Activated CD8-positive, alpha-beta memory T cell treated with anti-CD3 and anti-CD28 coated beads for 24 hours (primary cell): Measurements from ENCODE around the gene NDUFS8.

Source experiments
- DNase-seq: peaks from one replicate; pipeline ENCODE4 v3.0.0-alpha.2; 2020

NDUFS8 gene

DNA sequence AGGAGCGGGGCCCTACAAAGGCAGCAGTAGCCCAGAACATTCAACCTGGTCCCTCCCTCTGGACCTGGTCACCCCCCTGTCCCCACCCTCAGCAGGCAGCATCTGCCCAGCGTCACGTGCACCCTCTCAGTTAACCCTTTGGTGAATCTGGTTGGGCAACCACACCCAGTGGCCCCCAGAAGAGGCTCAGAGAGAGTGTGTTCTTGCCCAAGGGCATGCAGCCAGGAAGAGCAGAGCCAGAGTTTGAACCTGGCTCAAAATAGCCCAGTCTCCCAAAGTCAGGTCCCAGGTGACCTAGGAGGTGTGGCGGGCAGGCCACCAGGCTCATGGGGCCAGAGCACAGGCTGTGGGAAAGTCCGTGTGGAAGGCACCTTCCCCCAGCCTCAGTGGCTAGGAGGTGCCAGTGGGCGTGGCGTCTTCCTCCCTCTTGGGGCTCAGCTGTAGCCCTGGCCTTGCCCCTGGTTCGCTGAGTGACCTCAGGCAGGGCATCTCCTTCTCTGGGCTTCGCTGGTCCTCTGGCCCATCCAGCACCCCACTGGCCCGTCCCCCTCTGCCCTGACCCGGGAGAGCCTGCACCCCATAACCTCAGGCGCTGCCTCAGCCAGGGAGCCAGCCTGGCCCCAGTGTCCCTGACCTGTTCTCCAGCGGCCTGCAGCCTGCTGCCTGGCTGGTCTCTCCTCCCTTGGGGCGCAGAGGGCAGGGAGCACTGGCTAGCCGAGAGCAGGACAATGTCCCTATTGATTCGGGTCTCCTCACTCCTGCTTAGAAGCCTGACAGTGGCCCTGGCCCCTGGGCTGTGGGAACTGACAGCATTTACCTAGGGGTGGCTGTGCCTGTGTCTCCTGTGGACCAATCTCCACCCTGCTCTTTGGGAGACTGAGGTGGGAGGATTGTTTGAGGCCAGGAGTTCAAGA lies 13.3 kb upstream of the NDUFS8 start:
- no peak for DNase-seq

DNA sequence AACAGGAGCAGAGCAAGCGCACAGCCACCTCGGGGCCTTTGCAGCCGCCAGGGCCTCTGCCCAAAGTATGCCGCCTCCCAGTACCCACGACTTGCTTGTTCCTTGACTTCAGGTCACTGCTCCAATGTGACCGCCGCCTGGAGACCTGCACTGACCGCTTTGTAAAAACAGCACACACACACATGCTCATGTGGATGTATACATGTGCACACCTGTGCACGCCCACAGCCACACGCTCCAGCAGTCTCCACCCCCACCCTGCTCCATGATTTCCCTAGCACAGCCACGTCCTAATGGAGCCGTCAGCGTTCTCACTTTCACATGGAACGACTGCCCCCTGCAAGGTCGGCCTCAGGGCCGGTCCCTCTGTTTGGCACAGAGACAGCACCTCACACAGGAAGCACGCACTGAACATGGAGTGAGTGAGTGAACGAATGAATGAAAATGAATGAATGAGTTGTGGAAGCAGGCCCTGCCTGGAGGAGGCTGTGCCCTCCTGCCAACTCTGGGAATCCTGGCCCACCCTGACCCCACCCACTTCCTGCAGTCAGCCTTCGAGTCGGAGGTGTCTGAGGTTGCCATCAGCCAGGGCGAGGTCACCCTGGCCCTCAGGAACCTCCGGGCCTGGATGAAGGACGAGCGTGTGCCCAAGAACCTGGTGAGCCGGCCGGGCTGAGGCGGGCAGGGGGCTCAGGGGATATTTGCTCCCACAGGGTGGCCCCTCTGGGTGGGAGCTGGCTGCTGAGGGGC lies 12.3 kb upstream of the NDUFS8 start:
- DNase-seq = no peak

DNA sequence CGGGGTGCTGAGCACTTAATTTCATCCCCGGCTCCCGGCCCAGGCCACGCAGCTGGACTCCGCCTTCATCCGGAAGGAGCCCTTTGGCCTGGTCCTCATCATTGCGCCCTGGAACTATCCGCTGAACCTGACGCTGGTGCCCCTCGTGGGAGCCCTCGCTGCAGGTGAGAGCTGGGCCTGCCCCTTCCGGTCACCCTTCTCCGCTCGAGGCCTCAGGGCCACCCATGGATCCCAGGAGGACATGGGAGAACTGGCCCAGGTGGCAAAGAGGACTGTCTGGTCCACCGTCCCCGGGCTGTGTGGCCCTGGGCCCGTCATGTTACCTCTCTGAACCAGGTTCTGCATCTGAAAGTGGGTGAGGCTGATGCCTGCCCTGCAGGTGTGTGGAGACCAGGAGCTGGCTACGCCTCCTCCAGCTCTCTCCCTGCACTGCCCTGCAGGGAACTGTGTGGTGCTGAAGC lies 11.7 kb upstream of the NDUFS8 start:
- DNase-seq = no peak

DNA sequence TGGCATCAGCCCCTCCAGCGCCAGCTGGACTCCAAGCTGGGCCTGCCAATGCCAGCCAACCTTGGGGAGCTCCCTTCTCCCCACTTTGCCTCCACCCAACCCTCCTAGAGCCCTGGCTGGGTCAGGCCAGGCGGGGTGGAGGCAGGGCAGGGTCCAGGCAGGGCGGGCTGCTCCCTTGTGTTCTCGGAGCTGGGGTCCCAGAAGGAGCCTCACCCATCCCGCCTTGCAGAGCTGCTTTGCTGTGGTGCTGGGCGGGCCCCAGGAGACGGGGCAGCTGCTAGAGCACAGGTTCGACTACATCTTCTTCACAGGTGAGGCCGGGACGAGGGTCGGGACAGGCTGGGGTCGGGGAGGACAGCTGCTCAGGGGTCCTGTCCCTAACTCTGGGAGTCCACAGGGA lies 11.0 kb upstream of the NDUFS8 start:
- no peak for DNase-seq

DNA sequence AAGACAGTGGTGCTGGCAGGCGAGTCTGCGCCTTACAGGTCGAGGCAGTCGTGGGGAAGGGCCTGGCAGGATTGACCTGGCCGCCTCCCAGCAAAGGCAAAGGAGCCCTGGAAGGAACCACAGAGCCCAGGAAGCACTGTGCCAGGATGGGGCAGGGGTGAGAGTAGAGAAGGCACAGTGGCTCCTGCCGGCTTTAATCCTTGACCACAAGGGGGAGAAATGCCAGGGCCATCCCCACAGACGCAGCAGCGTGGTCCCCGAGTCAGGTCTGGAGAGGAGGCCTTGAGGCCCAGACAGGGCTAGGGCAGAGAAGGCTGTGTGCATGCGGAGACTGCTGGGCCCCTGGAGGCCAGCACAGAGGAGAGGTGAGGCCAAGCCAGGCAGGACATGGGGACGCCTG lies 9.9 kb upstream of the NDUFS8 start:
- no peak for DNase-seq

DNA sequence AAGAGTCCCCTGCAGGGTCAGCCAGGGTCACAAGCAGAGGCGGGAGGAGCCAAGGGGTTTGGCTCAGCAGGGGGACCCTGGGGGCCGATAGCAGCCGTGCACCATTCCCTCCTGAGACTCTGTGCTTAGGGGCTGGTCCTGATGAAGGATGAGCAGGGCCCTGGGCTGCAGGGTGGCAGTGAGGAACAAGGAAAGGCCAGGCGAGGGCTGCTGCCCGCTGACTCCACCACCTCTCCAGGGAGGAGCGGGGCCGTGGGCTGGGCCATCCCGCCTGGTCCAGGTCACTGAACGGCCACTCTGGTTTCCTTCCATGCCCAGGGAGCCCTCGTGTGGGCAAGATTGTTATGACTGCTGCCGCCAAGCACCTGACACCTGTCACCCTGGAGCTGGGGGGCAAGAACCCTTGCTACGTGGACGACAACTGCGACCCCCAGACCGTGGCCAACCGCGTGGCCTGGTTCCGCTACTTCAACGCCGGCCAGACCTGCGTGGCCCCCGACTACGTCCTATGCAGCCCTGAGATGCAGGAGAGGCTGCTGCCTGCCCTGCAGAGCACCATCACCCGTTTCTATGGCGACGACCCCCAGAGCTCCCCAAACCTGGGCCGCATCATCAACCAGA lies 9.2 kb upstream of the NDUFS8 start:
- no peak for DNase-seq

DNA sequence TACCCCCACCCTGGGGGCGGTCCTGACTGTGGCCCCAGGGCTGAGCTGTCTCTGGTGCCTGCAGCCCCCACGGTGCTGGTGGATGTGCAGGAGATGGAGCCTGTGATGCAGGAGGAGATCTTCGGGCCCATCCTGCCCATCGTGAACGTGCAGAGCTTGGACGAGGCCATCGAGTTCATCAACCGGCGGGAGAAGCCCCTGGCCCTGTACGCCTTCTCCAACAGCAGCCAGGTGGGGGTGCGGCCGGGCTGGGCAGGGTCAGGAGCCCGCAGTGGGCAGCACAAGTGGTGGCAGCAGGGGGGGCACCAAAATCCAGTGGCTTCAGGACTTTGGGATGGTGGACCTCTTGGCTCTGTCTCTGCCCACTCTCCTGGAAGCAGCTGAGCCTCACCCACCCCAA lies 8.0 kb upstream of the NDUFS8 start:
- DNase-seq = no peak

DNA sequence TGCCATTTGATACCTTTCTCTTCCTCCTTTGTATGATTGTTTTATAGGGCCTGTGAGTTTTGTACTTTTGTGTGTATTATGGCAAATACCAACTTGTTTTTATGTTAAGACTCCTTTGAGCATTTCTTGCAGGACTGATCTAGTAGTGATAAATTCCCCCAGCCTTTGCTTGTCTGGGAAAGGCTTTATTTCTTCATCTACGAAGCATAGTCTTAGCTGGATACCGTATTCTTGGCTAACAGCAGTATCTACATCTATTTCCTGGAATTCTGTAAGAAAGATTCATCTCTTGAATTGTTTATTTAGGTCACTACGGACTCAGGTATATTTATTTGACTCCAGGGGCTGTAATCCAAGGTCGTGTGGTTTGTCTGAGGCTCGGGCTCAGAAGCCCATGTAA lies 6.0 kb upstream of the NDUFS8 start:
- no peak for DNase-seq

DNA sequence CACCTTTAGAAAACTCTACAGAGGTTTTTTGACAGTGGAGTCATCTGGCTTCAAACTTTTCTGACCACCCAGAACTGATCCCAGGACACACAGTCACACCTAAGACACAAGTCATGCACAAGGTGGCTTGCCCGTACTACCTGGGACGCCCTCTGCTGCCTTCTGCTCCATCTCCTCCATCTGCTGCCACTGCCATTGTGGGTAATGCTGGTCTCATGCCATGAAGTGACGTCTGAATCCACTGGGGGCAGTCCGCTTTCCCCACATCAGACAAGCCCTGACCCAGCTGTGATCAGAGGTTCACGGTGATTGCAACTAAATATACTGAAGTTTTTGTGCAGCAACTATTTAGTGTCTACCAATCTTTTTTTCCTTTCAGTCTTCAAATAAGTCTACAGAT lies 5.4 kb upstream of the NDUFS8 start:
- DNase-seq = no peak

DNA sequence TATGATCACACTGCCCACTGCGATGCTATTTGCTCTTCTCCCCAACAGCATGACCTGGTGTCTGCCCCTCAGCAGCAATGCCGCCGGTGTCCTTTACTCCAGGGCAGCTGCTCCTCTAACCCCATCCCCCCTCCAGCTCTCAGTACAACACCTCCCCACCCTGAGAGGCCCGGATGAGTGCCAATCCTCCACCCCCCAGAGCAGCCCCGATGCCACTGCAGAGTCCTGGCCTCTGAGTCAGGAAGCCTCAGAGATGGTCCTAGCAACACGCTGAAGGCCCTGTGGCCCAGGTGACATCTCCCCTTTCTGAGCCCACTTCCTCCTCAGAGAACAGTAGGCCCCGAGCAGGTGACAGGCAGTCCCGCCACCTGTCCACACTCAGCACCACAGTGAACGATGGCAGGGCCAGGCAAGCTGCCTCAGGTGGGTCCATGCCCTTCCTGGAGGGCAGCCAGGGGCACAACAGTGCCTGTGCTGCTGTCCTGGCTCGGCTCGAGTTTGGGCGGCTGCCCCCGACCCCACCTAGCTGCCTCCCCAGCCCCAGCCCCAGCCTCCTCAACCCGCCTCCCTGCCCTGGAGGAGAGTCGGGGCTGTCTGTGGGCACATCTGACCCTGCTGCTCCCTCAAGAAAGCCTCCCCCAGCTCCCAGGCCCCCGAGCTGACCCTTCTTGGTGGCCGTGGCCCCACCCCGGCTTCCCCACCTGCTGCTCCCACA lies 3.9 kb upstream of the NDUFS8 start:
- no peak for DNase-seq

DNA sequence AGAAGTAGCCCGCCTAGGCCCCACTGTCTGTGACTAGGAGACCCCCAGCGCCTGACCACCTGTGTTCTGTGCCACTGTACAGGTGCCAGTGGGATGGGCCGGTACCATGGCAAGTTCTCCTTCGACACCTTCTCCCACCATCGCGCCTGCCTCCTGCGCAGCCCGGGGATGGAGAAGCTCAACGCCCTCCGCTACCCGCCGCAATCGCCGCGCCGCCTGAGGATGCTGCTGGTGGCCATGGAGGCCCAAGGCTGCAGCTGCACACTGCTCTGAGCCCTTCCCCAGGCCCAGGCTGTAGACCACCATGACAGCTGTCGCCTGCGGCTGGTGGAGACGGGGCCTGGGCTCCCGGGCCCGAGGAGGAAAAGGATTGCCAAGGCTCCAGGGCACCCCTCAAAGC lies 2.8 kb upstream of the NDUFS8 start:
- no peak for DNase-seq

DNA sequence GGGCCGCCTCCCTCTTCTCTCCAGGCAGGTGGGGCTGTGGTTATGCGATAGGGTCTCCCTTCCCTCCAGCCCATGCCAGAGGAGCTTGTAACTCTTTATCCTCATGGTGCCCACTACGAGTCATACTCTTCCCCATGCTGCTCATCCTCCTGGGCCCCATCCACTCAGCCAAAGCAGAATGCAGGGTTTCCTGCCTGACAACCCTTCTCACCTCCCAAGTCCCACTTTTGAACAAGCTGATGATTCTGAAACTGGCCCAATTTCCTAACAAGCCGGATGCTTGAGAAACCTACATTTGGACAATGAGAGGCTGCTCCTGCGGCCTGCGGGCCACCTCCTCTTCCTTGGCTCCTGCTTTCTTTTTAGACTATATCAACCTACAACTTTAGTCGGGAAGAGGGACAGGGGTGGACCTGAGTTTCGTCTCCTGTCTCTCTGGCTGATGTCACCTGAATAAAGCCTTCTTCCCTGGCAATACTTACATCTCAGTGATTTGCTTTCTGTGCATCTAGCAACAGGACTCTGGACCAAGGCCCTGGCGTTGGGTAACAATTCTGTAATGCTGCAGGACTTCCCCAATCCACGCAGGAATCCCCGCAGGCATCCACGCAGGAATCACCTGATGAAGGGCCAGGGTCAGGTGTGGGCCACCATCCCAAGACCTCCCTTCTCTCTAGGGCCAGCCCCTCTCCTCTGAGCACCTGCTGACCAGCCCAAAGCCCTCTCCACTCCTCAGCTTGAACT lies 1.5 kb upstream of the NDUFS8 start:
- no peak for DNase-seq

DNA sequence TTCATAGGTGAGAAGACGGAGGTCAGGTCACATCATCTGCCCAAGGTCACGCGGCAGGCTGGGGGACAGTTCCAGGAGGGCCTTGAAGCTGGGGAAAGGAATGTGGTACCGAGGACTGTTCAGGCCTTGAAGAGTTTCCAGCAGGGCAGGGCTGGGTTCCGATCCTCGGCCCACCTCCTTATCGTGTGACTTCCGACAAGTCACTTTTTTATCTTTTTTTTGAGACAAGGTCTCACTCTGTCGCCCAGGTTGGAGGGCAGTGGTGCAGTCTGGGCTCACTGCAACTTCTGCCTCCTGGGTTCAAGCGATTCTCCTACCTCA lies 623 bp downstream of the NDUFS8 start:
- no peak for DNase-seq

DNA sequence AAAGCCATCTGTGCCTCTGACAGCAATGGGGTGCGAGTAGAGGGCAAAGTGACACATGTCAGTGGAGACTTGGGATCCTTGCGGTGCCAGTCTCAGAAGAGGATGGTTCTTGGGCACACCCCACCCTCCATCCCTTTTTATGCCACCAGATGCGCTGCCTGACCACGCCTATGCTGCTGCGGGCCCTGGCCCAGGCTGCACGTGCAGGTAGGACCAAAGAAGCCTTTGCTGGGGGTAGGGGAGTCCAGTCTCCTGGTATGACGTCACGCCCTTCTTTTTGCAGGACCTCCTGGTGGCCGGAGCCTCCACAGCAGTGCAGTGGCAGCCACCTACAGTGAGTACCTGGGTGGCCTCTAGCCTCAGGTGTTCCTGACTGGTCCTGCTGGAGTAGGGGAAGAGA lies 1.5 kb downstream of the NDUFS8 start:
- no peak for DNase-seq

DNA sequence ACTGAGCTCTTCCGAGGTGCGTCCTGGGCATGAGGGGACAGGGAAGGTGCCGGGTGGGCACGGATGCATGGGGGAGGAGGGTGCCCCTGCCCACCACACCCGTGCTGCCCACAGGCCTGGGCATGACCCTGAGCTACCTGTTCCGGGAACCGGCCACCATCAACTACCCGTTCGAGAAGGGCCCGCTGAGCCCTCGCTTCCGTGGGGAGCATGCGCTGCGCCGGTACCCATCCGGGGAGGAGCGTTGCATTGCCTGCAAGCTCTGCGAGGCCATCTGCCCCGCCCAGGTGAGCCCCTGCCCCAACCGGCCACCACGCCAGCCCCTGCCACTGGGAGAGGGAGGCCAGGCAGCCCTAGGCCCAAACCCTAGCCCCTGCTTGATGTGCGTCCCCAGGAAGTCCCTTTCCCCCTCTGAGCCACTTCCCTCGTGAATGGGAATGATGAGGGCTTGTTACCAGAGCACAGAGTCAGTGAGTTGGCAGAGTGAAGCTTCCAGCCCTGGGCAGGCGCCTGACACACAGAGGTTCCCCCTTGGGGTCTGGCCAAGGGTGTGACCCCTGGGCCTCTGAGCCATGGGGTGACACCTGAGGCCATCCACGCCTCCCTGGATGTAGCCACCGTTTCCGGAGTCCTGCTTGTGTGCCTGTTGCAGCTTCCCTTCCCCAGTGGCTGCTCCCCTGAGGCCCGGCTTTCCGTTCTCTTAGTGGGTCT lies 2.7 kb downstream of the NDUFS8 start:
- no peak for DNase-seq

DNA sequence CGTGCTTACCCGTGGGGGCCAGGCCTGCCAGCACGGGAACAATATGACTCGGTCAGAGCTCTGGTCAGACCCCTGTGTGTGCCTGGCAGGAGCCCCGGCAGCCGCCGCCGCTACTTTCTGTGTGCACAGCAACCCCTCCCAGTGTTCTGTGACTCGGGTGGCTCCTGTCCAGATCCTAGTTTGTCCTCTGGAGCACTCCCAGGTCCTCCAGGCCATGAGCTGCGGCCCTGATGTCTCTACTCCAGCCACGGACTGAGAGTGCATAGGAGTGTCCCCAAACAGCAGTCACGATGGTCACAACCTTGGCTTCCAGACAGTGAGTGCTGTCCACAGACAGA lies 3.2 kb downstream of the NDUFS8 start:
- no peak for DNase-seq

DNA sequence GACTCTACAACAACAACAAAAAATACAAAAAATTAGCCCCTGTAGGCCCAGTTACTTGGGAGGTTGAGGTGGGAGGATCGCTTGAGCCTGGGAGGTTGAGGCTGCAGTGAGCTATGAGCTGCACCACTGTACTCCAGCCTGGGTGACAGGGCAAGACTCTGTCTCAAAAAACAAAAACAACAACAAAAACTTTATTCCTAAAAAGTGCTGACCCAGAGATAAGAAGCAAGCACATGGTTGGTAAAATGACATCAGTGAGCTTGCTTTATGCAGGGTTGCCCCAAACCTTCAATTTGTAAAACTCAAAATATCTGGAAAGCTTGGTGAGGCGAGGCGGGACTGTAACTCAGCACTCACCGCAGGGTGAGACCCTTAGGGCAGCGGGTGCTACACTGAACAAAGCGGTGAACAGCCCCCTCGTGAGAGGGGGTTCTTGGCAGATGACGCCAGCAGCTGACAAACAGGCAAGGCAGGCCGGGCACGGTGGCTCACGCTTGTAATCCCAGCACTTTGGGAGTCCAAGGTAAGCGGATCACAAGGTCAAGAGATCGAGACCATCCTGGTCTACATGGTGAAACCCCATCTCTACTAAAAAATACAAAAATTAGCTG lies 4.9 kb downstream of the NDUFS8 start:
- DNase-seq = no peak

DNA sequence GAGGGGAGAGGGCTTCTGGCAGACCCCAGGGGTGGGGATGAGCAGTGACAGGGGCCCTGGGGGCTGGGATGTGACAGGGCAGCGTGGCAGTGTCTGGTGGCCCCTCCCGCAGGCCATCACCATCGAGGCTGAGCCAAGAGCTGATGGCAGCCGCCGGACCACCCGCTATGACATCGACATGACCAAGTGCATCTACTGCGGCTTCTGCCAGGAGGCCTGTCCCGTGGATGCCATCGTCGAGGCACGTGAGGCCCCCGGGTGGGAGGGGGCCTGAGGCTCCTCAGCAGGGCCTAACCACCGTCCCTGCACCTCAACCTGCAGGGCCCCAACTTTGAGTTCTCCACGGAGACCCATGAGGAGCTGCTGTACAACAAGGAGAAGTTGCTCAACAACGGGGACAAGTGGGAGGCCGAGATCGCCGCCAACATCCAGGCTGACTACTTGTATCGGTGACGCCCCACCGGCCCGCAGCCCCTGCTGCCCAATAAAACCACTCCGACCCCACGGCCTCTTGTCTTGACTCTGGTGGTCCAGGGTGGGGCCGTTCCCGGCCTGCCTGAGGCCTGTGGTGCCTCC lies 5.7 kb downstream of the NDUFS8 start:
- DNase-seq = no peak

DNA sequence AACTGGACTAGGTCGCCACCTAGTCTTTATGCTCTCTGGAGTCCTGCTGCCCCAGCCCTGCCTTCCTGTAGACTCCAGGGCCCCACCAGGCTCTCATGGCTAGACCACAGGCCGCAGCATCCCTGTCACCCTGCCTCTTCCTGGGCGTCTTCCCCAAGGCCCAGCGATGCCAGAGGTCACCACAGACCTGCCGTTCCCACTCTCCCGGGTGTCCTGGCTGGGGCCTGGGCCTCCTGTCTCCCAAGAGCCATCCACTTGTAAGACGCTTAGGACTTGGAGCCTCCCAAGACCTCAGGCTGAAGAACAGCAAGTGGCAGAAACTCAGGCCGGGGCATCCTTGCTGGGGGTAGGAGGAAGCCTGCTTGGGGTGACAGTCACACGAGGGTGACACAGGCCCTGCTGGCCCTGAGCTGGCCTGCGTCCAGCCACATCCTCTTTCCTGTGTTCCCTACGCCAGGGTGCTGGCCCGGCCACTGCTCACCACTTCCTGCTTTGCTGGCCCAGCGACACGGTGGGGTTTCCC lies 6.3 kb downstream of the NDUFS8 start:
- DNase-seq = no peak

DNA sequence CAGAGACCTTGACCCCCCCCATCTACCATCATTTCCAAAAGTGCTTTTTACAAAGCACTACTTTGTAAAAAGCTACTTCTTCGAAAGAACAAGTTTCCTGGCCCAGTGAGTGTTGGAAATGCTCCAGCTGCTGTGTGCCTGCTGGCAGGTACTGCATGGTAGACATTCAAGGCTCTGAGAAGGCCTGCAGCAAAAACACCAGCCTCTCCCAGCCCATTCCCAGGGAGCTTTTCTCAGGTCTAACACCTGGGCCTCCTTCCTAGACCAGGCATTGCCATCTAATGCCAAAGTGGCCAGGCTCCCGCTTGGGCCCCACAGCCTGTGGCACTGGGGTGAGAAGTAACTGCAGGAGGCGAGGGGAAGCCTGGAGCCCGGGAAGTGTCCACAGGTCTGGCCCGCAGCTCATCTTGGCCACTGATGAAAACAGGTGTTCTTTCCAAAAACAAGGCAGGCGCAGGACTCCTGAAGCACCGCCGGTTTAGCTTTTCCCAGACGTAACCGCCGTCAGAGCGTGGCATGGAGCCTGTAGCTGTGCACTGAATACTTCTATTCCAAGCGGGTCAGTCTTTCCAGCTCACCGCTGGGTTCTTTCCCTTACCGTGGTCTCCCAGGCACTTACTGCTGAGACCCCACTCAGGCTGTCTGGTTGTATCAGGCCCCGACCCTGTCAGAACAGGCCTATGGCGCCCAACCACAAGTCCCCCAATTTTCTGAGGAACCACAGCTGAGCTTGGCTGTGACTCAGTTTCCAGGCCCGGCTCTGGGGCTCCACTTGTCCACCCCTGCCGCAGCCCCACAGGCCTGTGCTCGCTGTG lies 7.1 kb downstream of the NDUFS8 start:
- no peak for DNase-seq
